CD4-positive, alpha-beta T cell treated with Interleukin-6 for 4 hours (primary cell): ENCODE results near the gene CACNA1C.

ENCODE experiments used
- DNase-seq: peaks from one replicate; pipeline ENCODE4 v3.0.0-alpha.2; 2020; ENCODE audit warnings: mixed read lengths

The CACNA1C gene

GRCh38 chr12:2541631-2542204 is 488.9 kb downstream of the CACNA1C start:
- DNase-seq, result no peak

GRCh38 chr12:2543801-2544200 is 491.0 kb downstream of the CACNA1C start:
- no peak for DNase-seq

- DNase-seq, result no peak
These were observed 491.4 kb downstream of the CACNA1C start for GRCh38 chr12:2544230-2544629.

GRCh38 chr12:2547273-2548044 is 494.7 kb downstream of the CACNA1C start:
- DNase-seq, result no peak

- DNase-seq, result no peak
These were observed 495.3 kb downstream of the CACNA1C start for GRCh38 chr12:2548081-2548480.

- no peak for DNase-seq
These were observed 498.0 kb downstream of the CACNA1C start for GRCh38 chr12:2550561-2551411.

- DNase-seq, result no peak
These were observed 498.7 kb downstream of the CACNA1C start for GRCh38 chr12:2551412-2551900.

- no peak for DNase-seq
These were observed 499.4 kb downstream of the CACNA1C start for GRCh38 chr12:2552000-2552756.

GRCh38 chr12:2553388-2554126 is 500.8 kb downstream of the CACNA1C start:
- DNase-seq, result no peak

GRCh38 chr12:2555487-2556082 is 502.8 kb downstream of the CACNA1C start:
- DNase-seq, result no peak

GRCh38 chr12:2557597-2557996 is 504.8 kb downstream of the CACNA1C start:
- no peak for DNase-seq

GRCh38 chr12:2559931-2560330 is 507.1 kb downstream of the CACNA1C start:
- DNase-seq, result no peak

GRCh38 chr12:2560356-2560755 is 507.6 kb downstream of the CACNA1C start:
- no peak for DNase-seq

GRCh38 chr12:2561367-2561766 is 508.6 kb downstream of the CACNA1C start:
- no peak for DNase-seq

GRCh38 chr12:2562400-2562799 is 509.6 kb downstream of the CACNA1C start:
- no peak for DNase-seq

GRCh38 chr12:2563709-2564108 is 510.9 kb downstream of the CACNA1C start:
- no peak for DNase-seq

- no peak for DNase-seq
These were observed 513.4 kb downstream of the CACNA1C start for GRCh38 chr12:2566161-2566560.

GRCh38 chr12:2567711-2568110 is 514.9 kb downstream of the CACNA1C start:
- no peak for DNase-seq

- no peak for DNase-seq
These were observed 517.8 kb downstream of the CACNA1C start for GRCh38 chr12:2570562-2570961.

- no peak for DNase-seq
These were observed 521.7 kb downstream of the CACNA1C start for GRCh38 chr12:2574355-2574935.

- no peak for DNase-seq
These were observed 522.5 kb downstream of the CACNA1C start for GRCh38 chr12:2575245-2575644.
